GM19372 (cell line): ENCODE results near the gene ZAR1L.
"Not testable (repeated sequence)": the region's sequence is repeated elsewhere in the genome, so short reads cannot be mapped to it uniquely, and the experiment has no call there.

Experiments used
- ATAC-seq: cut with Tn5 transposase; IDR thresholded peaks from one replicate; pipeline ENCODE4 v1.9.1; 2021; ENCODE audit warnings: mild to moderate bottlenecking, low read depth, moderate library complexity; ENCODE audit not compliant: unreplicated experiment

The ZAR1L gene, protein sequence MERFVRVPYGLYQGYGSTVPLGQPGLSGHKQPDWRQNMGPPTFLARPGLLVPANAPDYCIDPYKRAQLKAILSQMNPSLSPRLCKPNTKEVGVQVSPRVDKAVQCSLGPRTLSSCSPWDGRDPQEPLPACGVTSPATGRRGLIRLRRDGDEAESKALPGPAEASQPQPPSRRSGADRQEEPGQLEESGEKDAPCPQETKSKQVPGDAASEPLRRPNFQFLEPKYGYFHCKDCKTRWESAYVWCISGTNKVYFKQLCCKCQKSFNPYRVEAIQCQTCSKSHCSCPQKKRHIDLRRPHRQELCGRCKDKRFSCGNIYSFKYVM

DNA sequence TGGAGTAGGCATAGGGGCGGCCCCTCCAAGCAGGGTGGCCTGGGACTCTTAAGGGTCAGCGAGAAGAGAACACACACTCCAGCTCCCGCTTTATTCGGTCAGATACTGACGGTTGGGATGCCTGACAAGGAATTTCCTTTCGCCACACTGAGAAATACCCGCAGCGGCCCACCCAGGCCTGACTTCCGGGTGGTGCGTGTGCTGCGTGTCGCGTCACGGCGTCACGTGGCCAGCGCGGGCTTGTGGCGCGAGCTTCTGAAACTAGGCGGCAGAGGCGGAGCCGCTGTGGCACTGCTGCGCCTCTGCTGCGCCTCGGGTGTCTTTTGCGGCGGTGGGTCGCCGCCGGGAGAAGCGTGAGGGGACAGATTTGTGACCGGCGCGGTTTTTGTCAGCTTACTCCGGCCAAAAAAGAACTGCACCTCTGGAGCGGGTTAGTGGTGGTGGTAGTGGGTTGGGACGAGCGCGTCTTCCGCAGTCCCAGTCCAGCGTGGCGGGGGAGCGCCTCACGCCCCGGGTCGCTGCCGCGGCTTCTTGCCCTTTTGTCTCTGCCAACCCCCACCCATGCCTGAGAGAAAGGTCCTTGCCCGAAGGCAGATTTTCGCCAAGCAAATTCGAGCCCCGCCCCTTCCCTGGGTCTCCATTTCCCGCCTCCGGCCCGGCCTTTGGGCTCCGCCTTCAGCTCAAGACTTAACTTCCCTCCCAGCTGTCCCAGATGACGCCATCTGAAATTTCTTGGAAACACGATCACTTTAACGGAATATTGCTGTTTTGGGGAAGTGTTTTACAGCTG lies at the start of gene ZAR1L, which contains the start of gene BRCA2:
ZAR1L (minus strand) TSS at position 126 of the 790 bp plus-strand sequence. CDS start 3,438 bp downstream, outside the sequence.
BRCA2 (plus strand) TSS at position 271 of the 790 bp plus-strand sequence. CDS start 953 bp downstream, outside the sequence.
- peak; percentile 91 for ATAC-seq

DNA sequence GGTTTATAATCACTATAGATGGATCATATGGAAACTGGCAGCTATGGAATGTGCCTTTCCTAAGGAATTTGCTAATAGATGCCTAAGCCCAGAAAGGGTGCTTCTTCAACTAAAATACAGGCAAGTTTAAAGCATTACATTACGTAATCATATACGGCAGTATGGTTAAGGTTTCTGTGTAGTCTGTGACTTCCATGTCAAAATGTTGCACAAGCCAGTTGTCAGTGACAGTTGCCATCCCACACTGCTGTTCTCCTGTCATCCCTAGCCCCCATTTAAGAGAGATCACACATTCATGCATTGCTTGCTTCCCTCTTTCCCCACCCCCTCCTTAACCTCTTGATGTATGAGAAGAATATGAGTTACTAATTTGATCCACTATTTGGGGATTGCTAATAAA lies 47.4 kb upstream of the ZAR1L start:
- no peak for ATAC-seq

DNA sequence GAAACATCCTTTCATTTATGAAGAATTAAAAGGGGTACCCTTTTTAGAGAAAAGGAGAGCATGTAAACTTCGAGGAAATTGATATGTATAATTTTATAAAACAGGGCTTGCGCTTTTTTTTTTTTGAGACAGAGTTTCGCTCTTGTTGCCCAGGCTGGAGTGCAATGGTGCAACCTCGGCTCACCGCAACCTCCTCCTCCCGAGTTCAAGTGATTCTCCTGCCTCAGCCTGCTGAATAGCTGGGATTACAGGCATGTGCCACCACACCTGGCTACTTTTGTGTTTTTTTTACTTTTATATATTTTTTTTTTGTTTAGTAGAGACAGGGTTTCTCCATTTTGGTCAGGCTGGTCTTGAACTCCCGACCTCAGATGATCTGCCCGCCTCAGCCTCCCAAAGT lies 40.8 kb upstream of the ZAR1L start:
- not testable (repeated sequence) for ATAC-seq

GRCh38 chr13:32354040-32354439 lies 38.9 kb upstream of the ZAR1L start:
- peak; percentile 87 for ATAC-seq

DNA sequence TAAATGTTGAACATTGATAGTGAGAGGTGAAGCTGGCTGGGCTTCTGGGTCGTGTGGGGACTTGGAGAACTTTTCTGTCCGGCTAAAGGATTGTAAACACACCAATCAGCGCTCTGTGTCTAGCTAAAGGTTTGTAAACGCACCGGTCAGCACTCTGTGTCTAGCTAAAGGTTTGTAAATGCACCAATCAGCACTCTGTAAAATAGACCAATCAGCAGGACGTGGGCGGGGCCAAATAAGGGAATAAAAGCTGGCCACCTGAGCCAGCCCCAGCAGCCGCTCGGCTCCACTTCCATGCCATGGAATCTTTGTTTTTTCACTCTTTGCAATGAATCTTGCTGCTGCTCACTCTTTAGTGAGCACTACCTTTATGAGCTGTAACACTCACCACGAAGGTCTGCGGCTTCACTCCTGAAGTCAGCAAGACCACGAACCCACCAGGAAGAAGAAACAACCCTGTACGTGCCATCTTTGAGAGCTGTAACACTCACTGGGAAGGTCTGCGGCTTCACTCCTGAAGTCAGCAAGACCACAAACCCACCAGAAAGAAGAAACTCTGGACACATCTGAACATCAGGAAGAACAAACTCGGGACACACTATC lies 35.8 kb upstream of the ZAR1L start:
- ATAC-seq, result not testable (repeated sequence)

GRCh38 chr13:32347651-32348050 lies 32.5 kb upstream of the ZAR1L start:
- ATAC-seq, result no peak

- no peak for ATAC-seq
Measured at GRCh38 chr13:32340914-32341313, 25.8 kb upstream of the ZAR1L start.

- ATAC-seq, result no peak
Measured at GRCh38 chr13:32334671-32335070, 19.5 kb upstream of the ZAR1L start.

DNA sequence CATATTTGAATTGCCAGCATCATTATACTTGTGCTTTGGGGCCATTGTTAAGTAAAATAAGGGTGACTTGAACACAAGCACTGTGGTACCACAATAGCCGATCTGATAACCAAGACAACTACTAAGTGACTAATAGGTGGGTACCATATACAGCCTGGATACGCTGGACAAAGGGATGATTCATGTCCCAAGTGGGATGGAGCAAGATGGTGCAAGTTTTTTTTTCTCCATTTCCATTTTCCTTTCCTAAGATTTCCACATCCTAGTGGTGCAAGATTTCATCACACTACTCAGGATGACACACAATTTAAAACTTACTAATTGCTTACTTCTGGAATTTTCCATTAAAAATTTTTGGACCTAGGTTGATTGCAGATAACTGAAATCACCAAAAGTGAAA lies 15.3 kb upstream of the ZAR1L start:
- ATAC-seq, result no peak

DNA sequence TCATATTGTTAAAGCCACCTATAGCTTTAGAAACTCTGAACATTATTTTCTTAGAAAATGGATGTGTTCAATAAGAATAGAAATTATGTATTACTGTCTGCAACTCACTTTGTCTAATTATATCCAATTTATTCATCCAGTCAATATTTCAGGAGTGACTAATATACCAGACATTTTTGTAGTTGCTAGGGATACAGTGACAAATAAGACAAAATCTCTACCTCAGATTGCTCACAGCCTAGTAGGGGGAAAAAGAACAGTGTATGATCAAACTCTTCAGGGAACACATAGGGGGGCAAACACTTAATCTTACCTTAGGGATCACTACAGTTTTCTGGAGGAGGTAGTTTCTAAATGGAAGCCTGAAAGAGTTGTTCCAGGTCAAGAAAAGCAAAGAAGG lies 8.7 kb upstream of the ZAR1L start:
- no peak for ATAC-seq

GRCh38 chr13:32320528-32320927 lies 5.4 kb upstream of the ZAR1L start:
- no peak for ATAC-seq

- no peak for ATAC-seq
Measured at GRCh38 chr13:32317716-32318465, 2.7 kb upstream of the ZAR1L start.

DNA sequence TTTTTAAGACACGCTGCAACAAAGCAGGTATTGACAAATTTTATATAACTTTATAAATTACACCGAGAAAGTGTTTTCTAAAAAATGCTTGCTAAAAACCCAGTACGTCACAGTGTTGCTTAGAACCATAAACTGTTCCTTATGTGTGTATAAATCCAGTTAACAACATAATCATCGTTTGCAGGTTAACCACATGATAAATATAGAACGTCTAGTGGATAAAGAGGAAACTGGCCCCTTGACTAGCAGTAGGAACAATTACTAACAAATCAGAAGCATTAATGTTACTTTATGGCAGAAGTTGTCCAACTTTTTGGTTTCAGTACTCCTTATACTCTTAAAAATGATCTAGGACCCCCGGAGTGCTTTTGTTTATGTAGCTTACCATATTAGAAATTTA lies 1.3 kb upstream of the ZAR1L start:
- no peak for ATAC-seq

GRCh38 chr13:32316028-32316339 lies 821 bp upstream of the ZAR1L start:
- ATAC-seq, result peak; percentile 44

DNA sequence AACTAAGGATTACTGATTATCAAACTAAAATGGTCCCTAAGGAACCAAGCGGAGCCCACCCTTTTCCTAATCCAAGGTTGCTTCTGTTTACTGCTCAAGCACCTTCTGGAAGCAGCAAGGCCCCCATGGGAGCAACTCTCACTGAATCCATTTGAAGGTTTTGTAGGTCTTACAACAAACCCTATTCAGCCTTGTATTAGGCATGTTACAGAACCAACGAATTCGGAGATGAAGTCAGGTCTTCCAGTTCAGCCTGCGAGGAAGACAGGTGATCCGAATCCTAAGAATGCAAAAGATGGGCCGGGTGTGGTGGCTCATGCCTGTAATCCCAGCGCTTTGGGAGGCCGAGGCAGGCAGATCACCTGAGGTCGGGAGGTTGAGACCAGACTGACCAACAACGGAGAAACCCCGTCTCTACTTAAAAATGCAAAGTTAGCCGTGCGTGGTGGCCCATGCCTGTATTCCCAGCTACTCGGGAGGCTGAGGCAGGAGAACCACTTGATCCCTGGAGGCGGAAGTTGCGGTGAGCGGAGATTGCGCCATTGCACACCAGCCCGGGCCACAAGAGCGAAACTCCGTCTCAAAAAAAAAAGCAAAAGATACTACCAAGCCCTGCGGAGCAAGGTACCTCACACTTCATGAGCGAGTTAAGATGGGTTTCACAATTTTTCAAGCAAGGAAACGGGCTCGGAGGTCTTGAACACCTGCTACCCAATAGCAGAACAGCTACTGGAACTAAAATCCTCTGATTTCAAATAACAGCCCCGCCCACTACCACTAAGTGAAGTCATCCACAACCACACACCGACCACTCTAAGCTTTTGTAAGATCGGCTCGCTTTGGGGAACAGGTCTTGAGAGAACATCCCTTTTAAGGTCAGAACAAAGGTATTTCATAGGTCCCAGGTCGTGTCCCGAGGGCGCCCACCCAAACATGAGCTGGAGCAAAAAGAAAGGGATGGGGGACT lies 609 bp downstream of the ZAR1L start:
- ATAC-seq, result peak; percentile 24

- ATAC-seq, result no peak
Measured at GRCh38 chr13:32311188-32311897, 3.8 kb downstream of the ZAR1L start.

GRCh38 chr13:32310134-32310706 lies 4.9 kb downstream of the ZAR1L start:
- ATAC-seq, result peak; percentile 62

DNA sequence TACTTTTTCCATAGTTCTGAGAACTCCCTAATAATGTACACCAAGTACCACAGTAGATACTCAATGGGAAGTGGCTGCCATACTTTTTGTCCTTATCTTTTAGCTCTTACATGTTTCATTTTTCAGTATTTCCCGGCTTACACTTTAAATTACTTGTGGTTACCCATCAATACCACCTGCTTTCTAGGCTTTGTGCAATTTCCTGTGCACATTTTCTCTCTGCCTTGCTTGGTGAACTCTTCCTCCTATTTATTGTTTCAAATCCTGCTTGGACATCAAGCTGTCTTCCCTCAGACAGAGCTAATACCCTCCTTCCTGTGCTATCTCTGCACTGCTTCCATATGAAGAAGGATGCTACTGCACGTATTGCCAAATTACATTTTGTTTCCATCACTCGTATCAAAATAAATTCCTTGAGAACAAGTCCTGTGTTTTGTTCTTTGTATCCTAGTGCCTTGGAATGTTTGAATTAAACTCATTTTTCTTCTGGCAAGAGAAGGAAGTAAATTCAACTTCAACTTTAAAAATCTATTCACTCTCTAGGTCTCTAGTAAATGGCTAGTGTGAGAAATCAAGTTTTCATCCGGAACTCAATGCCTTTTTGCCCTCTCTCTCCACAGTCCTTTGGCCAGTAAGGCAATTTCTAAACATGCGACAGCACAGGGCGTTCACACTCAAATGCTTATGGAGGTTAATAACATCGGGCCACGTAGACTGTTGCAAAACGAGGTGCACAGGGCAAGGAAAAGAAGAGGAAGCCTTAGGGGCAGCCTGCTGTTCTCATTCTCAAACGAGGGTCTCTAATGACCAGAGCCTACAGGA lies 5.6 kb downstream of the ZAR1L start:
- ATAC-seq, result peak; percentile 32
